Measurements from ENCODE around the gene FZD10. TPM values are rescaled to one million over a fixed set of nuclear protein-coding genes. Genes with fewer than 3 reads are reported as not detected.

FZD10 gene, protein sequence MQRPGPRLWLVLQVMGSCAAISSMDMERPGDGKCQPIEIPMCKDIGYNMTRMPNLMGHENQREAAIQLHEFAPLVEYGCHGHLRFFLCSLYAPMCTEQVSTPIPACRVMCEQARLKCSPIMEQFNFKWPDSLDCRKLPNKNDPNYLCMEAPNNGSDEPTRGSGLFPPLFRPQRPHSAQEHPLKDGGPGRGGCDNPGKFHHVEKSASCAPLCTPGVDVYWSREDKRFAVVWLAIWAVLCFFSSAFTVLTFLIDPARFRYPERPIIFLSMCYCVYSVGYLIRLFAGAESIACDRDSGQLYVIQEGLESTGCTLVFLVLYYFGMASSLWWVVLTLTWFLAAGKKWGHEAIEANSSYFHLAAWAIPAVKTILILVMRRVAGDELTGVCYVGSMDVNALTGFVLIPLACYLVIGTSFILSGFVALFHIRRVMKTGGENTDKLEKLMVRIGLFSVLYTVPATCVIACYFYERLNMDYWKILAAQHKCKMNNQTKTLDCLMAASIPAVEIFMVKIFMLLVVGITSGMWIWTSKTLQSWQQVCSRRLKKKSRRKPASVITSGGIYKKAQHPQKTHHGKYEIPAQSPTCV
- total RNA-seq (2014; rRNA removed; shearing (Covaris generic)): not detected in 2 replicates

DNA sequence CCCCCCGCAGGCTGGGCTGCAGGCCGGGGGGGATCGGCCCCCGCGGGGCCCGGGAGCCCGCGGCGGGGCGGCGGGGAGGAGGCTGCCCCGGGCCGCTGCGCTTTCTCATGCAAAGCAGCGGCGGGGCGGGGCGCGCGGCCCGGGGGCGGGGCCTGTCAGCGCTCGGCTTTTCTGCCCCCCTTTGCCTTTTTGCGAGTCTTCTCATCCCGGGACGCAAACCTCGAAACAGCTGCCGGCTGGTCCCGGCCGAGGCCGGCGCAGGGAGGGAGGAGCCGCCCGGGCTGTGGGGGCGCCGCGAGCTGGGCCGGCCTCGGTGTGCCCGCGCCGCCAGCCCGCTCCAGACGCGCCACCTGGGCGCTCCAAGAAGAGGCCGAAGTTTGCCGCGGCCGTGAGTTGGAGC, at the start of gene FZD10:
TSS of gene FZD10 (plus strand) at position 198 of the 400 bp plus-strand sequence. CDS start 479 bp downstream, outside the sequence.
- DNase-seq (ENCODE audit: low read depth): no peak

DNA sequence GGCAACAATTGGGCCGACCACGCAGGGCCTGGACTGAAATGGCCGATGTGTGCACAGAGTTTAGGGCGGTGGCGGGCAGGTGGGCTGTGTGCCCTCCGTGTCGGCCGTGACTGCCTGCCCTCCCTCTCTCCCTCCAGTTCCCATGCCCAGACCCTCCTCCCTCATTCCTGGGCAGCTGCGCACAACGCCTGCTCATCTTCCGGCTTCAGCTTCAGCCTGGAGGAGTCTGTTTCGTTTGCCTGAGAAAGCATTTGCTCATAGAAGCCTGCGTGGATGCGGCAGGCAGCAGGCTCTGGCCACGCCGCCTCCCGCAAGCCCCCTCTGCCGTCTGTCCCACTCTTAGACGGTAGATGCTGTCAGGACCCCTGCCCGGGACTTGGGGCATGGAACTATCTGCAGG, 47.3 kb upstream of the FZD10 start:
- no peak for DNase-seq (ENCODE audit: low read depth)

- no peak for DNase-seq (ENCODE audit: low read depth)
Observed at GRCh38 chr12:130115646-130116045, 46.6 kb upstream of the FZD10 start.

DNA sequence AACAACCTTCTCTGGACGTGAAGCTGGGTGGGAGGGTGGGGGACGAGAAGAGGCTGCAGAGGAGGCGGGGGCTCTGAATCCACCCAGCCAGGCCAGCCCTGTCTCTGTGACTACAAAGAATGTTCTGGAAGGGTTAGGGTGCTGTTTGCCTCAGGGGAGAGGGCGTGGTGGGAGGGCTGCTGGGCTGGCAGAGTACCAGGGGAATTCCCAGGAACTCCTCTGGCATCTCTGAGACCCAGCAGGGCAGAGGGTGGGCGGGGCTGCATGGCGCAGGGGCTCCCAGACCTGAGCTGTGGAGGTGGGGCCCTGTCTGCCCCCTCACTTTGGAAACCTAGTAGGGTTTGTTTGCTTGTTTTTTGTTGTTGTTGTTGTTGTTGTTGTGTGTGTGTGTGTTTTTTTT, 45.5 kb upstream of the FZD10 start:
- no peak for DNase-seq (ENCODE audit: low read depth)

GRCh38 chr12:130117233-130117632, 45.0 kb upstream of the FZD10 start:
- DNase-seq (ENCODE audit: low read depth): no peak

DNA sequence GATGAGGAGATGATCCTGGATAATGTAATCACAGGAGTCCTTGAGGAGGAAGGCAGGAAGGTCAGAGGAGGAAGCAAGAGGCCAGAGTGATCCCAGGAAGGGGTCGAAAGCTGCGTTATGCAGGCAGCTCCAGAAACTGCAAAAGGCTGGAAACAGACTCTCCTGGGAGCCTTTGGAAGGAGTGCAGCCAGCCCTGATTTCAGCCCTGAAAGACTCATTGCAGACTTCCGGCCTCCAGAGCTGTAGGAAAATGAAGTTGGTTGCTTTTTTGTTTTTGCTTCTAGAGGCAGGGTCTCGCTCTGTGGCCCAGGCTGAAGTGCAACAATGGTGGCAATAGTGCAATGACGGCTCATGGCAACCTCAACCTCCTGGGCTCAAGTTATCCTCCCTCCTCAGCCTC, 44.6 kb upstream of the FZD10 start:
- no peak for DNase-seq (ENCODE audit: low read depth)

- DNase-seq (ENCODE audit: low read depth): no peak
Observed at GRCh38 chr12:130118181-130118580, 44.1 kb upstream of the FZD10 start.

GRCh38 chr12:130119241-130119861, 42.9 kb upstream of the FZD10 start:
- DNase-seq (ENCODE audit: low read depth): no peak

DNA sequence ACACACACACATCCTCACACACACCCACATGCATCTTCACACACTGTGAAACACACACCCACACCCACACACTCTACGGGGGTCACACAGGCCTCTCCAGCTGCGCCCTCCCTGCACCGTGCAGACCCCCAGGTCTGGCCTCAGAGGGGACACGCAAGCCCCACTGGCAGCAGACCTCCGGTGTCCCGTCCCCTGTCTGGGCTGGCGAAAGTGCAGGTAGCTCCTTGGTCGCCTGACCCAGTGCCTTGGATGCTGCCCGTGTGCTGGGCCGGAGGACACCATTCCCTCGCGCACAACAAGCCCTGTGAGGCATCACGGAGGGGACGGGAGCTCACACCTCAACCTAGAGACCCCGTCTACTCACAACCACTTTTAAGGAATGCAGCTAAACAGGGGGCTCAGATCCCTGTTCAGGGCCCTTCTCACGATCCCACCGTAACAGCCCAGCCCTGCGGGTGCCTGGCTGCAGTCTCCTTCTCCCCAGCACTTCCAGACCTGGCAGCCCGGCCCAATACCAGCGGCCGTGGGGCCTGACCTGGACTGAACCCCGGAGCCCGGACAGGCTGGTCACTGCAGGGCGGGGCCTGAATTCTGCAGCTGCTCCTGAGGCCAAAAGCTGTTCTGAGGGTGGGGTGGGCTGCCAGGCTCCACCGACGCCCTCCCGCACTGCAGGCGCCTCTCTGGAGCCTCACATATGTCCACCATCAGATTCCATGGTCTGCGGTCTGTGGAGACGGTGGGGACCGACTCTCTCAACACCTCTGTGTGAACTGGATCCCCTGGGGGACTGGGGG, 42.1 kb upstream of the FZD10 start:
- no peak for DNase-seq (ENCODE audit: low read depth)

GRCh38 chr12:130121226-130122000, 40.9 kb upstream of the FZD10 start:
- DNase-seq (ENCODE audit: low read depth): no peak

GRCh38 chr12:130122356-130122755, 39.9 kb upstream of the FZD10 start:
- no peak for DNase-seq (ENCODE audit: low read depth)

GRCh38 chr12:130124106-130124505, 38.2 kb upstream of the FZD10 start:
- no peak for DNase-seq (ENCODE audit: low read depth)

DNA sequence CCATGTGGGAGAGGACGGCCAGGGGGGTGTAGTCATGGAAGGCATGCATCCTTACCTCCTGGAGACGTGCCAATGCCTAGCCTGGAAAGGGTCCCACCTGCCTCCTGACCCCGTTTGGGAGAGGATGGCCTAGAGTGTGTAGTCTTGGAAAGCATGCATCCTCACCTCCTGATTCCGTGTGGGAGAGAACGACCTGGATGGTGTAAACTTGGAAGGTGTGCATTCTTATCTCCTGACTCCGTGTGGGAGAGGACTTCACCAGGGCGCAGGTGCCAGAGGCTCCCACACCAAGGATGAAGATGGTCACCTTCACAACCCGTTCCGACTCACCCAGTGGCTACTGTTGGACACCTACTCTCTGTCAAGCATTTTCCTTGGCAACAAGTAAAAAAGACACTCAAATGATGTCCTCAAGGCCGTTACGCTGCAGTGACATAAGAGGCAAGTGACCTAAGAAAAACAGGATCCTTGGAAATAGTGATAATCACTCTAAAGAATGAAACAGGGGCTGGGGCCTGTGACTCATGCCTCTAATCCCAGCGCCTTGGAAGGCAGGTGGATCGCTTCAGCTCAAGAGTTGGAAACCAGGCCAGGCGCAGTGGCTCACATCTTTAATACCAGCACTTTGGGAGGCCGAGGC, 37.5 kb upstream of the FZD10 start:
- DNase-seq (ENCODE audit: low read depth): no peak

- DNase-seq (ENCODE audit: low read depth): no peak
Observed at GRCh38 chr12:130126023-130126432, 36.2 kb upstream of the FZD10 start.

DNA sequence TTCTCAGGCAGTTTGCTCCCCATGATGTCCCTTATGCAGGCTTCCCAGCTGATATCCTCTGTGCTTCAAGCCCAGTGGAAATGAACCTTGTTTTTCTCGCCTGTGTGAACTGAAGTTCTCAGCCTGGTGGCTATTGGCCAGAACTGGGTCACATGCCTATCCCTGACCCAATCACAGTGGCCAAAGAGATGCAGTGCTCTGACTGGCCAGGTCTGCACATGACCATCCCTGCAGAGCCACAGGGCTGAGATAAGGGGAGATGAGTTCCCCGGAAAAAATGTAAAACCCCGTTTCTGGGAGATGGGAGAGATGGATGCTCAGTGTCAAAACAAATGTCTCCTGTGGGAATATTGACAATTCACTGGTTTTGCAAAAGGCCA, 34.7 kb upstream of the FZD10 start:
- DNase-seq (ENCODE audit: low read depth): no peak

- DNase-seq (ENCODE audit: low read depth): no peak
Observed at GRCh38 chr12:130127912-130128789, 34.1 kb upstream of the FZD10 start.

GRCh38 chr12:130128790-130129735, 33.2 kb upstream of the FZD10 start:
- DNase-seq (ENCODE audit: low read depth): no peak

GRCh38 chr12:130130346-130130745, 31.9 kb upstream of the FZD10 start:
- DNase-seq (ENCODE audit: low read depth): no peak

- DNase-seq (ENCODE audit: low read depth): no peak
Observed at GRCh38 chr12:130131025-130131424, 31.2 kb upstream of the FZD10 start.
